Glutamatergic neuron (in vitro differentiated cells): ENCODE data around the gene FSTL4. TPM values are rescaled to one million over a fixed set of nuclear protein-coding genes. Genes with fewer than 3 reads are reported as not detected.

ENCODE experiments used
- DNase-seq: peaks from one replicate; pipeline ENCODE4 v3.0.0; 2022
- H3K27ac Mint-ChIP-seq: one replicate; pipeline ENCODE4 v1.8.0; 2020; ENCODE audit warnings: mild to moderate bottlenecking, mixed read lengths, inconsistent platforms; ENCODE audit not compliant: unreplicated experiment
- H3K27me3 Mint-ChIP-seq: one replicate; pipeline ENCODE4 v1.8.0; 2020; ENCODE audit warnings: mild to moderate bottlenecking, moderate library complexity, mixed read lengths, inconsistent platforms; ENCODE audit not compliant: unreplicated experiment
- H3K36me3 Mint-ChIP-seq: one replicate; pipeline ENCODE4 v1.8.0; 2020; ENCODE audit warnings: mild to moderate bottlenecking, mixed read lengths, inconsistent platforms; ENCODE audit not compliant: unreplicated experiment
- H3K4me1 Mint-ChIP-seq: one replicate; pipeline ENCODE4 v1.8.0; 2020; ENCODE audit warnings: mild to moderate bottlenecking, low read depth, mixed read lengths, inconsistent platforms; ENCODE audit not compliant: unreplicated experiment
- H3K4me3 Mint-ChIP-seq: one replicate; pipeline ENCODE4 v1.8.0; 2020; ENCODE audit warnings: mild to moderate bottlenecking, mixed read lengths, inconsistent platforms; ENCODE audit not compliant: unreplicated experiment
- H3K9me3 Mint-ChIP-seq: one replicate; pipeline ENCODE4 v1.8.0; 2020; ENCODE audit warnings: mild to moderate bottlenecking, moderate library complexity, mixed read lengths, inconsistent platforms; ENCODE audit not compliant: unreplicated experiment
- CTCF ChIP-seq: fragments of 200-600 bp; sonication (generic); IDR thresholded peaks from one replicate; pipeline ENCODE4 v1.5.0; 2021; ENCODE audit not compliant: partially characterized antibody, unreplicated experiment
- total RNA-seq: library from RNA; stranded (reverse); fragmentation: NEBNext Ultra II Directional; extraction: Animal tissue kit (Norgen Biotek cat#: 25700); gene quantifications from one replicate; pipeline ENCODE4 v1.2.1, GENCODE V29; 2021; ENCODE audit not compliant: unreplicated experiment

Gene FSTL4
- total RNA-seq, 1 donor from 2014 or later, result 29.0 TPM

- H3K27ac Mint-ChIP-seq, result no peak overlapping the region
- H3K9me3 Mint-ChIP-seq, result no peaks in the 10 kb centered on the region
- DNase-seq, result no peak
- H3K4me3 Mint-ChIP-seq, result no peak overlapping the region
- H3K27me3 Mint-ChIP-seq, result peaks cover 6% of the 10 kb centered on the region
- peaks cover 3% of the 10 kb centered on the region for H3K4me1 Mint-ChIP-seq
- H3K36me3 Mint-ChIP-seq, result no peaks in the 10 kb centered on the region
- TF ChIP-seq CTCF, result no peak
Measured at GRCh38 chr5:133358271-133358670, 254.1 kb downstream of the FSTL4 start.

GRCh38 chr5:133357758-133358157 lies 254.6 kb downstream of the FSTL4 start:
- TF ChIP-seq CTCF, result no peak

GRCh38 chr5:133356984-133357421 lies 255.3 kb downstream of the FSTL4 start:
- no peak overlapping the region for H3K27ac Mint-ChIP-seq
- no peak for DNase-seq
- H3K9me3 Mint-ChIP-seq, result no peaks in the 10 kb centered on the region
- TF ChIP-seq CTCF, result no peak
- H3K4me3 Mint-ChIP-seq, result no peak overlapping the region
- peaks cover 3% of the 10 kb centered on the region for H3K4me1 Mint-ChIP-seq
- no peaks in the 10 kb centered on the region for H3K36me3 Mint-ChIP-seq
- peaks cover 6% of the 10 kb centered on the region for H3K27me3 Mint-ChIP-seq

More at GRCh38 chr5:133357758-133358157, 254.6 kb downstream of the FSTL4 start:
- H3K4me3 Mint-ChIP-seq, result no peak overlapping the region
- peaks cover 6% of the 10 kb centered on the region for H3K27me3 Mint-ChIP-seq
- no peak for DNase-seq
- H3K27ac Mint-ChIP-seq, result no peak overlapping the region
- no peaks in the 10 kb centered on the region for H3K9me3 Mint-ChIP-seq
- H3K36me3 Mint-ChIP-seq, result no peaks in the 10 kb centered on the region
- H3K4me1 Mint-ChIP-seq, result peaks cover 3% of the 10 kb centered on the region

- DNase-seq, result no peak
- Mint-ChIP-seq H3K27ac (no peak overlapping the region), H3K9me3 (no peaks in the 10 kb centered on the region), H3K4me1 (peaks cover 3% of the 10 kb centered on the region), H3K36me3 (no peaks in the 10 kb centered on the region), H3K4me3 (no peak overlapping the region), H3K27me3 (peaks cover 6% of the 10 kb centered on the region)
- TF ChIP-seq CTCF, result no peak
Measured at GRCh38 chr5:133356396-133356983, 255.9 kb downstream of the FSTL4 start.

GRCh38 chr5:133354323-133355185 lies 257.8 kb downstream of the FSTL4 start:
- Mint-ChIP-seq H3K4me3 (no peak overlapping the region), H3K27me3 (peaks cover 6% of the 10 kb centered on the region), H3K9me3 (no peaks in the 10 kb centered on the region), H3K36me3 (no peaks in the 10 kb centered on the region), H3K27ac (no peak overlapping the region), H3K4me1 (no peaks in the 10 kb centered on the region)
- TF ChIP-seq CTCF, result no peak
- DNase-seq, result no peak
